Fibroblast of pulmonary artery (primary cell): ENCODE results near the gene GYG2.
"Not testable (repeated sequence)": the region's sequence is repeated elsewhere in the genome, so short reads cannot be mapped to it uniquely, and the experiment has no call there.

ENCODE experiments used
- DNase-seq: peaks from one replicate; pipeline ENCODE4 v3.0.0-alpha.2; 2010; ENCODE audit warnings: low read depth
- H3K4me3 ChIP-seq: replicated peaks from 2 replicates; pipeline ENCODE4 v1.5.1; 2011; ENCODE audit warnings: low read depth, mild to moderate bottlenecking, control low read depth, low read length, moderate library complexity
- CTCF ChIP-seq: IDR thresholded peaks from 2 replicates; pipeline ENCODE4 v1.5.1; 2011; ENCODE audit warnings: mild to moderate bottlenecking, control low read depth, low read length, inconsistent platforms; ENCODE audit errors: missing control alignments

Gene GYG2

DNA sequence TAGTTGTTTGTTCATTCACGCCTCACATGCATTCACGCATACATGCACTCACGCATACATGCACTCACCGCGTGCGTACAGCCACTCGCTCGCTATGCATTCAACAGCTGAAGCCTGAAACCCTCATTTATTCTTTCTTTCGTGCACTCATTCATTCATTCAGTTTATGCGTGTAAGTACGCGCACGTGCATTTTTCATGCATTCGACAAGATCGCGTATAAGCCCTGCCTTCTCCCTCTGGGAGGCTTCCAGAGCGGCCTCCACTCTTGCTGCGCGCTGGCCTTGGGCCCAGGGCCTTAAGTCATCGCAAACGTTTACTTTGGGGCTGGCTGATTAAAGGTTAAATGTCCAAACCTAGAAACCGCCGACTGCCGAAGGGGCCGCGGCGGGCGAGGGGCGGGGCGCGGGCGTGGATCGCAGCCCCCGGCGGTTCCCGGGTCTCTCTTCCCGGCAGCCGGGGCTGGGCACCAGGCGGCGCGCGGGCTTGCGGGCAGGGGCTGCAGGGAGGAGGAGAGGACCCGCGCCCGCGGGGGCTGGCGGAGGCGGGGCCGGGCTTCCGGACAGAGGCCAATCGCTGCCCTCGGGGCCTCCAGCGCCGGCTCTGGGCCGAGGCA is at the start of gene GYG2:
Gene GYG2 (plus strand): TSS at position 587 of the 615 bp plus-strand sequence. CDS start 1,259 bp downstream, outside the sequence.
- peak within 1 kb of the TSS; percentile 45 for H3K4me3 ChIP-seq
- DNase-seq, result peak; percentile 22
- no peak for TF ChIP-seq CTCF

DNA sequence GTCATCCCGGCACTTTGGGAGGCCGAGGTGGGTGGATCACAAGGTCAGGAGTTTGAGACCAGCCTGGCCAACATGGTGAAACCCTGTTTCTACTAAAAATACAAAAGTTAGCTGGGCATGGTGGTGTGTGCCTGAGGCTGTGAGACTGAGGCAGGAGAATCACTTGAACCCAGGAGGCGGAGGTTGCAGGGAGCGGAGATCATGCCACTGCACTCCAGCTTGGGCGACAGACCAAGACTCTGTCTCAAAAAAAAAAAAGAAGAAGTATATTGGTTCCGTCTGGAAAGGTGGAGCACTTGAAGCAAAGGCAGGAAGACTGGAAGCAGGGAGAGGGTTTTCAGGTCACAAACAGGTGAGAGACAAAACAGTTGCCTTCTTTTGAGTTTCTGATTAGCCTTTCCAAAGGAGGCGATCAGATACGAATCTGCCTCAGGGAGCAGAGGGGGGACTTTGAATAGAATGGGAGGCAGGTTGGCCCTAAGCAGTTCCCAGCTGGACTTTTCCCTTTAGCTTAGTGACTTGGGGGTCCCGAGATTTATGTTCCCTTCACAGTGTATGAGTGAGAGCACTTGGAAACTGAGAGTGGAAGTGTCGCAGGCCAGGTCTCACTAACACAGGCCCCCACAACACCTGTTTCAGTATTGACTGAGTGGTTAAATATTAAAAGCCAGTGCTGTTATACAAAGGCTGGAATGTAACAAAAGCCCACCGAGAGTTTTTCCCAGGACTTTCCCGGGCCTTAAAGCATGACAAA is 48.1 kb upstream of the GYG2 start:
- not testable (repeated sequence) for H3K4me3 ChIP-seq, DNase-seq

- no peak overlapping the region for H3K4me3 ChIP-seq
- no peak for TF ChIP-seq CTCF
- DNase-seq, result no peak
These were observed 47.5 kb upstream of the GYG2 start for GRCh38 chrX:2781226-2781571.

- DNase-seq, result no peak
- H3K4me3 ChIP-seq, result no peak overlapping the region
- TF ChIP-seq CTCF, result no peak
These were observed 47.0 kb upstream of the GYG2 start for GRCh38 chrX:2781698-2782097.

DNA sequence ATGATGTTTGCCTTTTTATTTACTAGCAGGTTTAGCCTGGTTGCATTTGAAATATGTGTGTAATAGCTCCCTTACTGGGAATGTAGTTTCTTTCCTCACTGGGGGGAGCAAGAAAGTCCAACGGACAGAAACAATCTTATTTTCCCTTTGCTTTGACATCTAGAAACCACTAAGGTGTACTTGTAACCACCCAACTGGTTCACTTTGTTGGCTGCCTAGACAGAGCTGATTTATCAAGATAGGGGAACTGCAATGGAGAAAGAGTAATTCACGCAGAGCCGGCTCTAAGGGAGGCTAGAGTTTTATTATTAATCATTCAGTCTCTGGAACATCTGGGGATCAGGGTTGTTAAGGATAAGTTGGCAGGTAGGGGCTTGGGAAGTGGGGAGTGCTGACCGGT is 46.6 kb upstream of the GYG2 start:
- no peak for TF ChIP-seq CTCF
- H3K4me3 ChIP-seq, result no peak overlapping the region
- no peak for DNase-seq

GRCh38 chrX:2782778-2783177 is 46.0 kb upstream of the GYG2 start:
- H3K4me3 ChIP-seq, result no peak overlapping the region
- no peak for DNase-seq
- no peak for TF ChIP-seq CTCF

DNA sequence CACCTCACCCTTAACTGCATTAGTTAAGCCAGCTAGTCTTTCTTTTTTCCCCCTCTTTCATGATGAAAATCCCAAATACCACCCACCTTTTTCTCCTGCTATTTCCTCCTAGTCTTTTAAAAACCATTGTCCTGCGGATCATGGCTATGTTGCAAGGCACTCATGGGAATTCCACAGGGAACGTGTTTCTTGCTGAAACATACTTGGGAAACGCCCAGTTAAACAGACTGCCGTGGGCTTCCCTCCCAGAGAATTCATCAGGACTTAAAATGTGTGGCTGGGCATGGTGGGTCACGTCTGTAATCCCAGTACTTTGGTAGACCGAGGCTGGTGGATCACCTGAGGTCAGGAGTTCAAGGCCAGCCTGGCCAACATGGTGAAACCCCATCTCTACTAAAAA is 44.7 kb upstream of the GYG2 start:
- no peak overlapping the region for H3K4me3 ChIP-seq
- peak; percentile 34 for DNase-seq
- TF ChIP-seq CTCF, result no peak
